HG02798 (cell line): ENCODE data around the gene PHF2.

ENCODE experiments used
- ATAC-seq: cut with Tn5 transposase; IDR thresholded peaks from one replicate; pipeline ENCODE4 v1.9.1; 2021; ENCODE audit warnings: mild to moderate bottlenecking; ENCODE audit not compliant: unreplicated experiment, poor library complexity

Gene PHF2

GRCh38 chr9:93576258-93577077 is at the start of gene PHF2:
TSS of gene PHF2 (plus strand) at chr9:93576584. CDS start at chr9:93576774, 190 bp downstream.
- peak; percentile 37 for ATAC-seq

GRCh38 chr9:93531374-93531773 is 45.0 kb upstream of the PHF2 start:
- ATAC-seq, result no peak

- no peak for ATAC-seq
Observed at GRCh38 chr9:93532141-93532540, 44.2 kb upstream of the PHF2 start.

- no peak for ATAC-seq
Observed at GRCh38 chr9:93533863-93534262, 42.5 kb upstream of the PHF2 start.

GRCh38 chr9:93536167-93536566 is 40.2 kb upstream of the PHF2 start:
- no peak for ATAC-seq

GRCh38 chr9:93536874-93537273 is 39.5 kb upstream of the PHF2 start:
- ATAC-seq, result no peak

- ATAC-seq, result no peak
Observed at GRCh38 chr9:93540305-93540704, 36.1 kb upstream of the PHF2 start.

- ATAC-seq, result no peak
Observed at GRCh38 chr9:93541005-93541404, 35.4 kb upstream of the PHF2 start.

GRCh38 chr9:93541581-93542349 is 34.6 kb upstream of the PHF2 start:
- no peak for ATAC-seq

GRCh38 chr9:93543117-93543516 is 33.3 kb upstream of the PHF2 start:
- ATAC-seq, result no peak

GRCh38 chr9:93546356-93546755 is 30.0 kb upstream of the PHF2 start:
- ATAC-seq, result no peak

- no peak for ATAC-seq
Observed at GRCh38 chr9:93549611-93550010, 26.8 kb upstream of the PHF2 start.

GRCh38 chr9:93552923-93553322 is 23.5 kb upstream of the PHF2 start:
- ATAC-seq, result no peak

- ATAC-seq, result no peak
Observed at GRCh38 chr9:93555370-93555769, 21.0 kb upstream of the PHF2 start.

- ATAC-seq, result no peak
Observed at GRCh38 chr9:93557366-93558137, 18.8 kb upstream of the PHF2 start.

GRCh38 chr9:93558503-93558902 is 17.9 kb upstream of the PHF2 start:
- no peak for ATAC-seq

- no peak for ATAC-seq
Observed at GRCh38 chr9:93560991-93561390, 15.4 kb upstream of the PHF2 start.

- no peak for ATAC-seq
Observed at GRCh38 chr9:93562157-93562556, 14.2 kb upstream of the PHF2 start.

GRCh38 chr9:93565089-93565488 is 11.3 kb upstream of the PHF2 start:
- no peak for ATAC-seq

GRCh38 chr9:93566408-93567270 is 9.7 kb upstream of the PHF2 start:
- ATAC-seq, result peak; percentile 96
